ENCODE data around the gene CCBE1.
"Not testable (repeated sequence)": the region's sequence is repeated elsewhere in the genome, so short reads cannot be mapped to it uniquely, and the experiment has no call there.

GRCh38 chr18:59648469-59648868 lies 48.8 kb downstream of the CCBE1 start:
- not testable (repeated sequence) for TF ChIP-seq CTCF, POLR2A (IDR thresholded peaks at IDR 0.05)

Data from adrenal gland (tissue), 5 donors.